GM18511 (cell line): ENCODE measurements around the gene MUC20.
"Not testable (repeated sequence)": the region's sequence is repeated elsewhere in the genome, so short reads cannot be mapped to it uniquely, and the experiment has no call there.

Source experiments
- ATAC-seq: cut with Tn5 transposase; IDR thresholded peaks from one replicate; pipeline ENCODE4 v1.9.1; 2021; ENCODE audit warnings: mild to moderate bottlenecking, moderate library complexity; ENCODE audit not compliant: unreplicated experiment

MUC20 gene

GRCh38 chr3:195710126-195710905, 10.5 kb upstream of the MUC20 start:
- not testable (repeated sequence) for ATAC-seq

GRCh38 chr3:195711091-195711812, 9.5 kb upstream of the MUC20 start:
- not testable (repeated sequence) for ATAC-seq

GRCh38 chr3:195711813-195712534, 8.8 kb upstream of the MUC20 start:
- ATAC-seq, result no peak

- not testable (repeated sequence) for ATAC-seq
Observed at GRCh38 chr3:195712535-195712910, 8.3 kb upstream of the MUC20 start.

- ATAC-seq, result not testable (repeated sequence)
Observed at GRCh38 chr3:195713150-195713549, 7.6 kb upstream of the MUC20 start.

GRCh38 chr3:195714380-195715011, 6.3 kb upstream of the MUC20 start:
- ATAC-seq, result no peak

GRCh38 chr3:195715134-195715533, 5.6 kb upstream of the MUC20 start:
- ATAC-seq, result no peak

GRCh38 chr3:195715583-195716266, 5.1 kb upstream of the MUC20 start:
- ATAC-seq, result no peak

- no peak for ATAC-seq
Observed at GRCh38 chr3:195717416-195717815, 3.4 kb upstream of the MUC20 start.

GRCh38 chr3:195717852-195718476, 2.8 kb upstream of the MUC20 start:
- no peak for ATAC-seq

GRCh38 chr3:195718477-195718984, 2.2 kb upstream of the MUC20 start:
- ATAC-seq, result no peak

- ATAC-seq, result not testable (repeated sequence)
Observed at GRCh38 chr3:195719514-195720254, 1.1 kb upstream of the MUC20 start.

- ATAC-seq, result not testable (repeated sequence)
Observed at GRCh38 chr3:195722139-195722995, 1.6 kb downstream of the MUC20 start.

- ATAC-seq, result not testable (repeated sequence)
Observed at GRCh38 chr3:195722996-195723345, 2.2 kb downstream of the MUC20 start.

GRCh38 chr3:195724363-195724762, 3.6 kb downstream of the MUC20 start:
- not testable (repeated sequence) for ATAC-seq

GRCh38 chr3:195725916-195726740, 5.3 kb downstream of the MUC20 start:
- not testable (repeated sequence) for ATAC-seq

GRCh38 chr3:195727606-195728195, 6.9 kb downstream of the MUC20 start:
- ATAC-seq, result no peak
